ENCODE measurements around the gene ATP2B2. TPM values are rescaled to one million over a fixed set of nuclear protein-coding genes. Genes with fewer than 3 reads are reported as not detected.

ATP2B2 gene
- total and polyA plus RNA-seq, 2 donors from 2014 or later = 0.19 to 0.22 TPM

DNA sequence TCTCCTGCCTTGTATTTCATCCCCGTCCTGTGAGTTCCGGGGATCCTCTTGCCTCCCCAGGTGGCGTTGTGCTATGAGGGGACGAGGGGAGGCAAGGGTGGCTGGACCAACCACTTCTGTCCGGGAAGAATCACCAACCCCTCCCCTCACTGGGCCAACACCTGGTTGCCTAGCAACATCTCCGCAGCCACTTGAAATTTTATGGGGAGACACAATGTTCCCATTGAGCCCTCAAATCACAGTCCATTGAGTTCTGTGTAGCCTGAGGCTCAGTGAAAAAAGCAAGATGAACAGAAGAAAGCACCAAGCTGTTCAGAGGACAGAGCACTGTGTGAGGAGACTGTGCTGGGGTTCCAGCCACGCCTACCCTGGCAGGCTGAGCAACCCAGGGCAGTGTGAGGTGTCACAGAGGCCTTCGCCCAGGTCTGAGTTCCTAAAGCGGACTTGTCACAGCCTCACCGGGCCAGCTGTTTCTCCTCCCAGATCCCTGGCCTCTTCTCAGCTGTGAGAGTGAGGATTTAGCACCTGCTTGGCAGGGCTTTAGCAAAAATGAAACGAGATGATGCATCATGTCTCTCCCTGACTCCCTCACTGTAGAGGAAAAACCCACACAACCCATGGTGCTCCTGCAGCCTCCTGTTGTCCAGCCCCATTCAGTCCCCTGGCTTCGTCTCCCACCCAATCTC is 76.8 kb downstream of the ATP2B2 start:
- Histone ChIP-seq H3K27ac (ENCODE audit: low read depth in 2 of 2, low read length in 2 of 2) (no peak overlapping the region), H3K4me1 (ENCODE audit: control insufficient read depth in 2 of 3, insufficient read depth in 2 of 3, low read depth in 1 of 3, low read length in 3 of 3) (no peaks in the 10 kb centered on the region), H3K4me3 (ENCODE audit: low read length in 3 of 3) (no peak overlapping the region), H3K36me3 (ENCODE audit: control insufficient read depth in 2 of 3, insufficient read depth in 3 of 3, low read length in 3 of 3) (no peaks in the 10 kb centered on the region), H3K27me3 (ENCODE audit: control insufficient read depth, insufficient read depth, low read length) (no peaks in the 10 kb centered on the region), H3K9ac (ENCODE audit: low read length in 3 of 3) (no peak overlapping the region), H3K9me3 (ENCODE audit: control insufficient read depth in 2 of 3, insufficient read depth in 1 of 3, low read length in 3 of 3) (no peaks in the 10 kb centered on the region)
- intact Hi-C loops (cut with DNase I) = no loop called here
- TF ChIP-seq, protein P1, sequence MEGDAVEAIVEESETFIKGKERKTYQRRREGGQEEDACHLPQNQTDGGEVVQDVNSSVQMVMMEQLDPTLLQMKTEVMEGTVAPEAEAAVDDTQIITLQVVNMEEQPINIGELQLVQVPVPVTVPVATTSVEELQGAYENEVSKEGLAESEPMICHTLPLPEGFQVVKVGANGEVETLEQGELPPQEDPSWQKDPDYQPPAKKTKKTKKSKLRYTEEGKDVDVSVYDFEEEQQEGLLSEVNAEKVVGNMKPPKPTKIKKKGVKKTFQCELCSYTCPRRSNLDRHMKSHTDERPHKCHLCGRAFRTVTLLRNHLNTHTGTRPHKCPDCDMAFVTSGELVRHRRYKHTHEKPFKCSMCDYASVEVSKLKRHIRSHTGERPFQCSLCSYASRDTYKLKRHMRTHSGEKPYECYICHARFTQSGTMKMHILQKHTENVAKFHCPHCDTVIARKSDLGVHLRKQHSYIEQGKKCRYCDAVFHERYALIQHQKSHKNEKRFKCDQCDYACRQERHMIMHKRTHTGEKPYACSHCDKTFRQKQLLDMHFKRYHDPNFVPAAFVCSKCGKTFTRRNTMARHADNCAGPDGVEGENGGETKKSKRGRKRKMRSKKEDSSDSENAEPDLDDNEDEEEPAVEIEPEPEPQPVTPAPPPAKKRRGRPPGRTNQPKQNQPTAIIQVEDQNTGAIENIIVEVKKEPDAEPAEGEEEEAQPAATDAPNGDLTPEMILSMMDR (IDR thresholded peaks at IDR 0.05; ENCODE audit: borderline replicate concordance, extremely low read depth, insufficient read depth) = no peak
- FAIRE-seq = no peak
- DNase-seq = peak in 1 of 5 donors; percentile 4

DNA sequence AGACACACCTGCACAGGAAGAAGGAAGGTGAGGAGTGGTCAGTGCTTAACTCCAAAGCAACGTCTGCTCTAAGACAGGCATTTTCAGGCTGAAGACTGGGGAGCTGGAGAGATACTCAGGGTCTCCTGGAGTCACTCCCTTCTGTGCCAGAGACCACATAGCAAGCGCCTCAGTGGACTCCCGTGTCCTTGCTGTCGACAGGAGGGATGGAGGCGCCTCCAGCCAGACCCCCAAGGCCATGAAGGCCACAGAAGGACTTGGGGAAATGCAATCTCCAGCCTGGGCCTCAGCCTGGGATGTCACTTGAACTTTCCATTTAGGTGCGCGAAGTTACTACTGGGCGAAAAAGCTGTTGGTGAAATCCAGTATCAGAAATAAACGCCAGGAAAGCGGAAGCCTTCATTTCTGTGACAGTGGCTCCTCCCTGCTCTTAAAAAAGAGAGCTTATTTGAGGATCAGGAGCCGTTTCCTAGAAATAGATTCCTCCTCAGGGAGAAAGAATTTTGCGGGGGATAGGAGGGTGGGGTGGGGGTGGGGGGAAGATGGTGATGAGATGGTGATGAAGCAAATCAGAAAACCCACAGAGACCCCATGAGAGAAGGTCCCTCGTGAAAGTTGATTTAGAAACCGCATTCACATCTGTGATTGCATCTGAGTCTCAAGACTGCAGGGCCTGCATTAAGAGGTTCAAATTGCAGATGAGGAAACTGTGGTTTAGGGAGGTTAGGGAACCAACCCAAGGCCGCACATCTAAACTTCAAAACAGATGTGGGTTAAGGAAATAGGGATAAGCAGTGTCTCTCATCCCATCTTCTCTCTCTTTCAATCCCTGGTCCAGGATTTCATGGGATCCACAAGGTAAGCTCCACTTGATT is 78.8 kb downstream of the ATP2B2 start:
- no peaks in the 10 kb centered on the region for H3K4me1 ChIP-seq (ENCODE audit: control insufficient read depth in 2 of 3, insufficient read depth in 2 of 3, low read depth in 1 of 3, low read length in 3 of 3)
- H3K9me3 ChIP-seq (ENCODE audit: control insufficient read depth in 2 of 3, insufficient read depth in 1 of 3, low read length in 3 of 3) = no peaks in the 10 kb centered on the region
- TF ChIP-seq, protein P1 (IDR thresholded peaks at IDR 0.05; ENCODE audit: borderline replicate concordance, extremely low read depth, insufficient read depth) = no peak
- no peak overlapping the region for H3K4me3 ChIP-seq (ENCODE audit: low read length in 3 of 3)
- no peak overlapping the region for H3K27ac ChIP-seq (ENCODE audit: low read depth in 2 of 2, low read length in 2 of 2)
- H3K27me3 ChIP-seq (ENCODE audit: control insufficient read depth, insufficient read depth, low read length) = no peaks in the 10 kb centered on the region
- H3K9ac ChIP-seq (ENCODE audit: low read length in 3 of 3) = no peak overlapping the region
- FAIRE-seq (no peak), DNase-seq (no peak)
- intact Hi-C loops (cut with DNase I) = no loop called here
- H3K36me3 ChIP-seq (ENCODE audit: control insufficient read depth in 2 of 3, insufficient read depth in 3 of 3, low read length in 3 of 3) = no peaks in the 10 kb centered on the region

DNA sequence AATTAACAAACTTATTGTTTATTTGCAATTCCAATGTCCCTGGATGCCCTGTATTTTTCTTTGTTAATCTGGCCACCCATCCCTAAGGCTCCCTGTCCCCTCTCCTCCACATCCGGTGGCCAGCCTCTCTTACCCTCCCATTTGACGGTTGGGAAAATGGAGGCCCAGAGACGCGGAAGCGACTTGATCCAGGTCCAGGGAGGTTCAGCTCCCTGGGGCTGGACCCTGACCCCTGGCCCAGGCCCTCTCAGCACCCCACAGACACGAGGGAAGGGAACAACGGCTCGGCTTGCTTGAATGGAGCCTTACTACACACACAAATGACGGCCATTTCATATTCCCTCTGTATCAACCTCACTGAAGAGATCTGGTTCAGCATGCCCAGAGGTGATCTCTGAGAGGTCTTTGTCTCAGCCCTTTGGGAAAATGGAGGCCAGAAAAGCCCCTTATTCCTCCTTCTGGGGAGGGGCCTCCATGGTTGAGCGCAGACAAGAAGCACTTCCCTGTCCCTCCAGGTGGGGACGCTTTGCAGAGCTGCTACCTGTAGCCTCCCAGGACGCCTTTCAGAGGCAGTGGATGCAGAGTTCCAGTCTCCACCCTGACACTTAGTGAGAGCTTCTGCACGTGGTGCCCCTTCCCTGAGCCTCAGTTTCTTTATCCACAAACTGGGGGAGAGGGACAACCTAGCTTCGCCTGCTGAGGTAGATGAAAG is 82.1 kb downstream of the ATP2B2 start:
- Histone ChIP-seq H3K36me3 (ENCODE audit: control insufficient read depth in 2 of 3, insufficient read depth in 3 of 3, low read length in 3 of 3) (no peaks in the 10 kb centered on the region), H3K9me3 (ENCODE audit: control insufficient read depth in 2 of 3, insufficient read depth in 1 of 3, low read length in 3 of 3) (no peaks in the 10 kb centered on the region), H3K27ac (ENCODE audit: low read depth in 2 of 2, low read length in 2 of 2) (no peak overlapping the region), H3K9ac (ENCODE audit: low read length in 3 of 3) (no peak overlapping the region), H3K4me3 (ENCODE audit: low read length in 3 of 3) (no peak overlapping the region), H3K27me3 (ENCODE audit: control insufficient read depth, insufficient read depth, low read length) (no peaks in the 10 kb centered on the region), H3K4me1 (ENCODE audit: control insufficient read depth in 2 of 3, insufficient read depth in 2 of 3, low read depth in 1 of 3, low read length in 3 of 3) (no peaks in the 10 kb centered on the region)
- no peak for FAIRE-seq
- DNase-seq = no peak
- TF ChIP-seq, protein P1 (IDR thresholded peaks at IDR 0.05; ENCODE audit: borderline replicate concordance, extremely low read depth, insufficient read depth) = no peak
- intact Hi-C loops (cut with DNase I) = no loop called here

Measured in kidney (tissue), 14 donors.